Gastroesophageal sphincter (tissue), 4 donors: Measurements from ENCODE around the gene KDM6A. TPM values are rescaled to one million over a fixed set of nuclear protein-coding genes. Genes with fewer than 3 reads are reported as not detected.

Experiments used
- ATAC-seq: fragments of 150-250 bp; one replicate; pipeline ENCODE4 v1.9.1; 2016; ENCODE audit warnings: mild to moderate bottlenecking, moderate library complexity
- H3K27ac ChIP-seq, 4 donors: fragments of 200-600 bp; sonication (generic) in 3 of 4; 1 replicate in 3 of 4; 2 replicates in 1 of 4; pipeline ENCODE4 v1.5.1; 2016 to 2019
- H3K27me3 ChIP-seq: fragments of 200-600 bp; sonication (generic); one replicate; pipeline ENCODE4 v1.5.1; 2019
- H3K36me3 ChIP-seq, 2 donors: fragments of 200-600 bp; sonication (generic); one replicate each; pipeline ENCODE4 v1.5.1; 2019; ENCODE audit warnings: control low read depth in 1 of 2
- H3K4me1 ChIP-seq, 3 donors: fragments of 200-600 bp; sonication (generic); 1 replicate in 2 of 3; 2 replicates in 1 of 3; pipeline ENCODE4 v1.5.1; 2016 to 2019; ENCODE audit warnings: control low read depth in 2 of 3
- H3K4me3 ChIP-seq, 2 donors: fragments of 200-600 bp; sonication (generic); one replicate each; pipeline ENCODE4 v1.5.1; 2019; ENCODE audit warnings: mild to moderate bottlenecking in 1 of 2, moderate library complexity in 1 of 2
- H3K9me3 ChIP-seq, 3 donors: fragments of 200-600 bp; sonication (generic); one replicate each; pipeline ENCODE4 v1.5.1; 2017 to 2019; ENCODE audit warnings: control low read depth in 2 of 3
- EP300 ChIP-seq: sonication (generic); formaldehyde crosslinking; IDR thresholded peaks from one replicate; pipeline ENCODE4 v1.6.1; 2017; ENCODE audit warnings: antibody characterized with exemption, mild to moderate bottlenecking
- POLR2A ChIP-seq, 2 donors: fragments of 450-650 bp; IDR thresholded peaks; one replicate each; pipeline ENCODE4 v1.6.1; 2017; ENCODE audit warnings: antibody characterized with exemption in 2 of 2, mild to moderate bottlenecking in 2 of 2, moderate library complexity in 1 of 2
- POLR2AphosphoS5 ChIP-seq: sonication (generic); formaldehyde crosslinking; IDR thresholded peaks from one replicate; pipeline ENCODE4 v1.6.1; 2017; ENCODE audit warnings: antibody characterized with exemption
- WGBS, 2 donors: methylation state at CpG; one replicate each; pipeline ENCODE4 v1.1.5; 2018; ENCODE audit warnings: low coverage in 1 of 2; 5-methylcytosine and 5-hydroxymethylcytosine counted together
- total RNA-seq, 4 donors: library from RNA; depleted of rRNA; stranded (reverse); fragments of >200 nt; gene quantifications; one replicate each; pipeline ENCODE4 v1.1.0, GENCODE V29; 2016
- TF ChIP-seq, protein P1 (sequence below), 4 experiments: fragments of 200-600 bp in 2 of 4; fragments of 450-650 bp in 2 of 4; sonication (generic) in 1 of 4; IDR thresholded peaks; one replicate each; pipeline ENCODE4 v1.5.1; 2017 to 2019; ENCODE audit warnings: antibody characterized with exemption in 4 of 4, mild to moderate bottlenecking in 2 of 4, moderate library complexity in 2 of 4

Gene KDM6A
- total RNA-seq, 4 donors from 2014 or later: 17.0 to 28.6 (median 19.9) TPM

DNA sequence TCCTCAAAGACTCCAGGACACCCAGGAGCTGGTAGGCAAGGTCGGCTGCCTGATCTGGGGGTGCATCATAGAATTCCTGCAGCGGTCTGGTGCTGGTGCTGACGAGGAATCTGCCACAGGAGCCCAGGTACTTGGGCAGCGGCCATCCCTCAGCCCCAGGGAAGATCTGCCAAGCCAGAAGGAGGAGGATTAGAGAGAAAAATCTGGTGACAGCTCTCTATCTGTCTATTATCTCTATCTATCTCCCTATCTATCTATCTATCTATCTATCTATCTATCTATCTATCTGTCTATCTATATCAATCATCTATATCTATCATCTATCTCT, 281.0 kb downstream of the KDM6A start:
- H3K4me3 ChIP-seq: no peak overlapping the region
- H3K9me3 ChIP-seq: no peaks in the 10 kb centered on the region
- TF ChIP-seq, protein P1, sequence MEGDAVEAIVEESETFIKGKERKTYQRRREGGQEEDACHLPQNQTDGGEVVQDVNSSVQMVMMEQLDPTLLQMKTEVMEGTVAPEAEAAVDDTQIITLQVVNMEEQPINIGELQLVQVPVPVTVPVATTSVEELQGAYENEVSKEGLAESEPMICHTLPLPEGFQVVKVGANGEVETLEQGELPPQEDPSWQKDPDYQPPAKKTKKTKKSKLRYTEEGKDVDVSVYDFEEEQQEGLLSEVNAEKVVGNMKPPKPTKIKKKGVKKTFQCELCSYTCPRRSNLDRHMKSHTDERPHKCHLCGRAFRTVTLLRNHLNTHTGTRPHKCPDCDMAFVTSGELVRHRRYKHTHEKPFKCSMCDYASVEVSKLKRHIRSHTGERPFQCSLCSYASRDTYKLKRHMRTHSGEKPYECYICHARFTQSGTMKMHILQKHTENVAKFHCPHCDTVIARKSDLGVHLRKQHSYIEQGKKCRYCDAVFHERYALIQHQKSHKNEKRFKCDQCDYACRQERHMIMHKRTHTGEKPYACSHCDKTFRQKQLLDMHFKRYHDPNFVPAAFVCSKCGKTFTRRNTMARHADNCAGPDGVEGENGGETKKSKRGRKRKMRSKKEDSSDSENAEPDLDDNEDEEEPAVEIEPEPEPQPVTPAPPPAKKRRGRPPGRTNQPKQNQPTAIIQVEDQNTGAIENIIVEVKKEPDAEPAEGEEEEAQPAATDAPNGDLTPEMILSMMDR (IDR thresholded peaks at IDR 0.05): no peak
- TF ChIP-seq EP300: no peak
- no peak for TF ChIP-seq POLR2A (IDR thresholded peaks at IDR 0.05)
- TF ChIP-seq POLR2AphosphoS5: no peak
- H3K4me1 ChIP-seq: no peaks in the 10 kb centered on the region
- H3K36me3 ChIP-seq: no peaks in the 10 kb centered on the region
- 89% methylated on average over 4 of the region's 4 CpGs; no CpG with 5 or more reads in 1 of the 2 donors for WGBS, 2 donors
- H3K27me3 ChIP-seq: no peaks in the 10 kb centered on the region
- H3K27ac ChIP-seq: no peak overlapping the region
- ATAC-seq: no peak

GRCh38 chrX:45154462-45154861, 281.5 kb downstream of the KDM6A start:
- no peak for ATAC-seq
- TF ChIP-seq POLR2AphosphoS5: no peak
- no peak for TF ChIP-seq EP300
- no peak for TF ChIP-seq POLR2A (IDR thresholded peaks at IDR 0.05)
- TF ChIP-seq, protein P1 (IDR thresholded peaks at IDR 0.05): no peak
- H3K27me3 ChIP-seq: no peaks in the 10 kb centered on the region
- no peak overlapping the region for H3K27ac ChIP-seq
- no peaks in the 10 kb centered on the region for H3K36me3 ChIP-seq
- no peaks in the 10 kb centered on the region for H3K4me1 ChIP-seq
- H3K9me3 ChIP-seq: no peaks in the 10 kb centered on the region
- no peak overlapping the region for H3K4me3 ChIP-seq

DNA sequence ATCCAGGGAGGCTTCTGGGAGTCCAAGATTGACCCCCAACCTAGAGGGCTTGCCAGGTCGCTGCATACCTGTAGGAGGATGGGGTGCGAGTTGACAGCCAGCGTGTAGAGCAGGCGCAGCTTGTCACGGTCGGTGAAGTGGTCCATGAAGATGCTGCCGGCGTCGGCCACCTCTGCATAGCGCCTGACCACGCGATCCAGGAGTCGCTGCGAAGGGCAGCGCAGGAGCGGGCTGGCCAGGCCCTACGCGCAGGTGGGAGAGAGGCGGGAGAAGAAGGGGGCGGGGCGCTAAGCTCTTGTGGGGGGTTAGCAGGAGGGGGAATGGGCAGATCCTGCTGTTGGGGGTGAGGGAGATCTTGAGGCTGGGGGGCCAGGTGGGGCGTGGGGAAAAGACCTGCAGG, 284.7 kb downstream of the KDM6A start:
- no peak overlapping the region for H3K27ac ChIP-seq
- no peak for ATAC-seq
- no peaks in the 10 kb centered on the region for H3K27me3 ChIP-seq
- H3K9me3 ChIP-seq: no peaks in the 10 kb centered on the region
- no peaks in the 10 kb centered on the region for H3K4me1 ChIP-seq
- H3K4me3 ChIP-seq: no peak overlapping the region
- 81% methylated on average over 14 of the region's 22 CpGs; no CpG with 5 or more reads in 1 of the 2 donors for whole genome bisulfite sequencing, 2 donors
- no peaks in the 10 kb centered on the region for H3K36me3 ChIP-seq
- no peak for TF ChIP-seq POLR2A (IDR thresholded peaks at IDR 0.05)
- TF ChIP-seq, protein P1 (IDR thresholded peaks at IDR 0.05): no peak
- TF ChIP-seq POLR2AphosphoS5: no peak
- TF ChIP-seq EP300: no peak

Other genes with a start within 250 kb of the KDM6A start
- not detected for gene DUSP21, start 29.2 kb upstream of the KDM6A start, total RNA-seq